HCEC 1CT (cell line): Measurements from ENCODE around the gene ARHGAP19.

Experiments
- DNase-seq: peaks from one replicate; pipeline ENCODE4 v3.0.0-alpha.2; 2017

The ARHGAP19 gene, protein sequence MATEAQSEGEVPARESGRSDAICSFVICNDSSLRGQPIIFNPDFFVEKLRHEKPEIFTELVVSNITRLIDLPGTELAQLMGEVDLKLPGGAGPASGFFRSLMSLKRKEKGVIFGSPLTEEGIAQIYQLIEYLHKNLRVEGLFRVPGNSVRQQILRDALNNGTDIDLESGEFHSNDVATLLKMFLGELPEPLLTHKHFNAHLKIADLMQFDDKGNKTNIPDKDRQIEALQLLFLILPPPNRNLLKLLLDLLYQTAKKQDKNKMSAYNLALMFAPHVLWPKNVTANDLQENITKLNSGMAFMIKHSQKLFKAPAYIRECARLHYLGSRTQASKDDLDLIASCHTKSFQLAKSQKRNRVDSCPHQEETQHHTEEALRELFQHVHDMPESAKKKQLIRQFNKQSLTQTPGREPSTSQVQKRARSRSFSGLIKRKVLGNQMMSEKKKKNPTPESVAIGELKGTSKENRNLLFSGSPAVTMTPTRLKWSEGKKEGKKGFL

DNA sequence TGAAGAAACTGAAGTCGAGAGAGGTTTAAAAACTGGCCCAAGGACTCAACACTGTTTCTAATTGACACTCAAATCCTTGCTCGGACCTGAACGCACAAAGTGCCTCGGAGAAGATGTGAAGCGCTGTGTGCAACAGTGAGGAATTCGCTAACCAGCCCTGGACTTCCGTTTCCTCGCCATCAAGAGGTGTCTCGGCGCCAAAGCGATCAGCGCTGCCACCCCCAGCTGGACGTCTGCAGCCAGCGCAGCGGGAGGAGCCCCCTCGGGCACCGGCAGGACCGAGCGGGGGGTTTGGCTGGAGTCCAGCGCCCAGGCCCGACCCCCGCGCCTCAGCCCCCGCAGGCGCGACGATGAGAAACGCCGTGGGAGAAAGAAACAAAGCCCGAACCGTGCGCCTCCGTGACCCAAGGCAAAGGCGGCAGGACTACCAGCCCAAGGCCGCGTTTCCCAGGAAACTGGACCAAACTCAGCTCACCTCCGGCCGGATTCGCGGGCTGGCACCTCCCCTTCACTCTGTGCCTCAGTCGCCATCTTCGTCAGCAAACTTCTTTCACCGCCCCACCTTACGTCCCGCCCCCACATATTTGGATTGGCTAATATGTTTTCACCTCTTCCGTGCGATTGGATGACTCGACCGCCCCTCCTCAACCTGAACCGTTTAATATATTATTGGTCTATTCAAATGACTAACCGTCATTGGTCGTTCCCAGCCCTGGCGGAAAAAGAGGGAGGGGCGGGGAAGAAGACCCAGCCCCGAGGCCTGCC lies at the start of gene ARHGAP19:
TSS of gene ARHGAP19 (minus strand) at position 541 of the 765 bp plus-strand sequence. CDS start at position 531, 10 bp downstream.
- peak; percentile 99 for DNase-seq

DNA sequence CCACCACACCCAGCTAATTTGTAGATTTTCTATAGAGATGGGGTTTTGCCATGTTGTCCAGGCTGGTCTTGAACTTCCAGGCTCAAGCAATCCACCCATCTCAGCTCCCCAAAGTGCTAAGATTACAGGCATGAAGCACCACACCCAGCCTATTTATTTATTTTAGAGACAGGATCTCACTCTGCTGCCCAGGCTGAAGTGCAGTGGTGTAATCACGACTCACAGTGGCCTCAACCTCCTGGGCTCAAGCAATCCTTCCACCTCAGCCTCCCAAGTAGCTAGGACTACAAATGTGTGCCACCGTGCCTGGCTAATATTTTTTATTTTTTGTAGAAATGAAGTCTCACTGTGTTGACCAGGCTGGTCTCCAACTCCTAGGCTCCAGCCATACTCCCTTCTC lies 49.0 kb upstream of the ARHGAP19 start:
- DNase-seq: no peak

DNA sequence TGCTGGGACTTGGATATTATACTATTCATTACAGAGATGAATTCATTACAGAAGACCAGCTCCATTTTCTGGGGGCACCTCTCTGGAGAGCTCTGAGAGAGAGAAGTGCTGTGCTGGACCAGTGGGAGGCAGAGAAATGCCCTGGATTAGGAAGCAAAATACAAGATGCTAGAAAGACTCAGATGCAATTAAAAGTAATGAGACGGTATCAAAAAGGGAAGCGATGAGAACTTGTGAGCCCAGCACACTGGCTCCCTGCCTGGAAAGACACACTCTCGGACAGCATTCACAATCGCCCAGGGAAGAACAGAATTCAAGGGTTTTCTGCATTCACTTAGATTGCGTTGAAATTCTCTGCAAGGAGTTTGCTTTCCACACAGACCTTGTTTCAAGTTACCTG lies 45.6 kb upstream of the ARHGAP19 start:
- DNase-seq: no peak

DNA sequence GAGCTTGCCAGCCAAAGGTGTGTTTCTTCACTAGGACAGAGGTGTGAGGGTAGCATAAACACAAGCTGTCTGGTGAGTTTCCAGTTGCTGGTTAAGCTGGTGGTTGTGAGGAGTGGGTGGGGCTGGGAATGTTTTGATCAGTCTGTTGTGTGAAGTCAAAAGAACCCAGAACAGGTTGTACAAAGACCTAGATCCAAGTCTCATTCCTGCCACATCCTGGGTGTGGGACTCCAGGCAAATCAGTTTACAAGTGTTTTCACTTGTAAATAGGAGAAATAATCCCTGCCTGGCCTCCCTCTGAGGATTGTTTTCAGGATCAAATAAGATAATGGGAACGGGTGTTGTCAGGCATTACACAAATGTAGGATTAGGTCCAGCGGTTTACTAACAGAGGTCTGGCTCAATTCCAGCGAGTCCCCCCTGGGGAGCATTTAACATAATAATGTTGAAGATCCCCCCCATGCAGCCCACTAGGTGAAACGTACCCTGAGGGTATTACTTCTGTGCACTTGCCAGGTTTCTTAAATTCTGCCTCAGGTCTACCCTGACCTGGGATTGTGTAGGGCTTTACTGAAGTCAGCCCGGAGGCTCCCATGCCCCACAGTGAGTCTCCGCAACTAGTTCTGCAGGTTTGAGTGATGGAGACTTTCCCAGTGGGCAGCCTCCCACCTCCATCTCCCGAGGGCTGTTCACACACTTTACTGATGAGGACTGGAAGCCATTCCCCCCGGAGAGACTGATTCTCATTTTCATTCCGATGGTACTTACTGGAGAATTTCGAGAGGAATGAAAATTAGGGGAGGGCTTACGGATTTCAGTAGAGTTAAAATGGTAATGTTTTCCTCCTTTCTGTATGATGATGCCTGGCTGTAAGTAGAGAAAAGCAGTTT lies 44.8 kb upstream of the ARHGAP19 start:
- no peak for DNase-seq

DNA sequence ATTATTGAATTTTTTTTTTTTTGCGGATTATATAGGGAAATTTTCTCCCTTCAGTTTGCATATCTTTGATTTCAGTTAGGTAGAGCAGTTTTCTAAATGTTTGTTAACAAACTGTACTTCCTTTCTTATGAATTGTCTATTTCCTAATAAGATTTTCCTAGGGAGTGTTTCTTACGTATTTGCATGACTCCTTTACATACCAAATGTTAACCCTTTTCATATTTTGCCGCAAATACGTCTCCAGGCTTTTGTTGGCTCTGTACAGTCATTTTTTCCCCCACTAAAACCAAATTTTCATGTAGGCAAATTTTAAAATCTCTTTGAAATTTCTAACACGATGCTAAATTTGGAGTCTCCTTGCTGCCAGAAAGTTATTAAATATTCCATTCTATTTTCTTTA lies 44.0 kb upstream of the ARHGAP19 start:
- peak; percentile 27 for DNase-seq

DNA sequence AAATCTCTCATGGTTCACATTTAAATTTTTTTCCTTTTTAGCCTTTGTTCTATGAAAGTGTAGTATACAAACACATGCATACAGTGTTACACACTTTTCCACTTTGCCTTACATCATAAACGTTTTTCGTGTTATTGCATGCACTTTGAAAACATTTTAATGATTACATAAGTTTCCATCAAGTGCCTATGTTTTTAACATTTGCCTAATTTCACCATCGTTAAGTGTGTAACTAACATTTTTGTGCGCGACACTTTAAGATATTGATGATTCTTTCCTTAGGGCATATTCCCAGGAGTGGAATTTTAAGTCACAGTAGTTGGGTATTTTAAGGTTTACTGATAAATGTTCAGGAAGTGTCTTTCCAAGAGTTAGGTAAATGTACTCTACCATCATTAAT lies 43.6 kb upstream of the ARHGAP19 start:
- no peak for DNase-seq

DNA sequence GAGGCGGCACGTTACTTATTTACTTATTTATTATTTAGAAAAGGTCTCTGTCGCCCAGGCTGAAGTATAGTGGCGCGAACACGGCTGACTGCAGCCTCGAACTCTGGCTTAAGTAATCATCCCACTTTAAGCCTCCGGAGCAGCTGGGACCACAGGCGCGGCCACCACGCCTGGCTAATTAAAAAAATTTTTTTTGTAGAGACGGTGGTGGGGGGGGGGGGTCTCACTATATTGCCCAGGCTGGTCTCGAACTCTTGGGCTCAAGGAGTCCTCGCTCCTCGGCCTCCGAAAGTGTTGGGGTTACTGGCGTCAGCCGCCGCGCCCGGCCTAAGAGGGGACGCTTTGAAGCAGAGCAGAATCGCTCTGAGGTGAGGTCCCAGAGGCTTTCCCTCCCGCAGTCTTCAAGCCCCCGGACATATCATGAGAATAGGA lies 42.8 kb upstream of the ARHGAP19 start:
- no peak for DNase-seq

DNA sequence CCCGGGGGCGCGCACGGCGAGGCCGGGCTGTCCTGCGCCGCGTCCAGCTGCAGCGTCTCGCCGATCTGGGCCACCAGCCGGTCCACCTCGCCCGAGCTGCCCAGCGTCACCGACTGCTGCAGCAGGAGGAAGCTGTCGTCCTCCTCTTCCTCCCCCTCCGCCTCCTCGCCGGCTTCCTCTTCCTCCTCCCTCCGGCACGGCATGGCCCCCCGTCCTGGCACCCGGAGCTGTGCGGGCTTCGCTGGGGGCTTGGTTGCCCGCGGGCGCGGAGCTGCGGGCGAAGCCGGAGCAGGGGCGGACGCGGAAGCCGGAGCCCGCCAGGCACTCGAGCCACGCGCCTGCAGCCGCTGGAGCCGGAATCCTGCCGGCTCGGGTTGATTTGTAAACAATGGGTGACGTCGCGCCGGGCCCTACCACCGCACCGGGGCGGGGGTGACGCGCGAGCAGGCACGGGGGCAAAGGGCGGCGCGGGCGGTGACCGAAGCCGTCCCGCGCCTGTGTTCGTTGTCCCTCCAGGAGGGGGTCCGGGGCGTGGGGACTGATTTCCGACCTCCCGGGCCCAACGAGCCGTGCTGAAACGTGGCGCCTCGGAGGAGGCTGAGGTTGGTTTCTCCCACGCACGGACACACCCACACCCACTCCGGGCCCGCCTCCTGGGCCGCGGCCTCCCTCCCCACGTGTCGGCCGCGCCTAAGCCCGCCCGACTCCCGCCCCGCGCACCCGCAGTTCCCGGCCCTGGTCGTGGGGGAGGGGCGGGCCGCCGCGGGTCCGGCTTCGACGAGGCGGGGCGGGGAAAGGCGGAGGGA lies 42.1 kb upstream of the ARHGAP19 start, which contains the start of gene FRAT2:
TSS of gene FRAT2 (minus strand) at position 360 of the 806 bp plus-strand sequence. CDS start at position 203, 157 bp downstream.
- peak; percentile 89 for DNase-seq

DNA sequence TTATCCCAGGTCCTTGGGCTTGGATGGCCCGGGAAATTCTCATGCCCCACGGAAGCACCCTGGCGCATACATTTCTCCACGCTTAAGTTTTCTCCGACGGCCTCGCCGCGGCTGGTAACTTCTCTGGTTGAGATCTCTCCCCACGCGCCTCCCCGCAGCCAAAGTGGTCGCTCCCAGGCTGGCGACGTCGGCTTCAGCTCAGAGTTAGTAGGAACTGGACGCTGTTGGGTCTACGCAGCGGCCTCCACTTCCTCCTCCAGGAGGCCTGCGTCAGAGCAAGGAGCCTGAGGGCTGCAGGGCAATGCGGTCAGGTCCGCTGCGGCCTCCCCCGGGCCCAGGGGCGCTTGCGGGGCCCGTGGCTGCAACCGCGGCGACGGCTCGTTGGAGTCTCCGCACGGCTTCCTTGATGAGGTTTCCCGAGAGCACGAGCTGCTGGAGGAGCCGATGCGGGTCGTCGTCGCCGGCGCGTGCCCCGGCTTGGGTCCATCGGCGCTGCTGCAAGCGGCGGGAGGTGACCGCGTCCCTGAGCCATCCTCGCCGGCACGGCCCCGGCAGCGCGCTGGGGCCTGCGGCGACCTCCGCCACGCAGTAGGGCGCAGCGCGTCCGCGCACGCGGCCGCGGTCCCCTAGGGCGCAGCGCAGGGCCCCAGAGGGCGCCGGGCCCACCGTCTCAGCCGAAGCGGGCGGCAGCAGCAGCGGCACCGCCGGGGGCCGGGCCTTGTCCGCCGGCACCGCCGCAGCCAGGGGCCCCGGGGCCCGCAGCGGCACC lies 41.3 kb upstream of the ARHGAP19 start:
- peak; percentile 52 for DNase-seq

DNA sequence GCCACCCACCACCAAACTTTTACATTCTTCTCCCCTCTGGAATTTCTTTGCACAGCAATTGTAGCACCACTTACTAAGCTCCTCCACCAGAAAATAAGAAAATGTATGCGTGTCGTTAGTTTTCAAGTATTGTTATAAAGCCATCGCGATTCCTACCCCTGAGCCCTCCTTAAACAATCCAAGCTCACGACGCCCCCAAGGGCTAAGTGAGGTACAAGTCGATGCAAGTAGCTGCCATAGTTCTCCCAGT lies 40.8 kb upstream of the ARHGAP19 start:
- DNase-seq: peak; percentile 37

DNA sequence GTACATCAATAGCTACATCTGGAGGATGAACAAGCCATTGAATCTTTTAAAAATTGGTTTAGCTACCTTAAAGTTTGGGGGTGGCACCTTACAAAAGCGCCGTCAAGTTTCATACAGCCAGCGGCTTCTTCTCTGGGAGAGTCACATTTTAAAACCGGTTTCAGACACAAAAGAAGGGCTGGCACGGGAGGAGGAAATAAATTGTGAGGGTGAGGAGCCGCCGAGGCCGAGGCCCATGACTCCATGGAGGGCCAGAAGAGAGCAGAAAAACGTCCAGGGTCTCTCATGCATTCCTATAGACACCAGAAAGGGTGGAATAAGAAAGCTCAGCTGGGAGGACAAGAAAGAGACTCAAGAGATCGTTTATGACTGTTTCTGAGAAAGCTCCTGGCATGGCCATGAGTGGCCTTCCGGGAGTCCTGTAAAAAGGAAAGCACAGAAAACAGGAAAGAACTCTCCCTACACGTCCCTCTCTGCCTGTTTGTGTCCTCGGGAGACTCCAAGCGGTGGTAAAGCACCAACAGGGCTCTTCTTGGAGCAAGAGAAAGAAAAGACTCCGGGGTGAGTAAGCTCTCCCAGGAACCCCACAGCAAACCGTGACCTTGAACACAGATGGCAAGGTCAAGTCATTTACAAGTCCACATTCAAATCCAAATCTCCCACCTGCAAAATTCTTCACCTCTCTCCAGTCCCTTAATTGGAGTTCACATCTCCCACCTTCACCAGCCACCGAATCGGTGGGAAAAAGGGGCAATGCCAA lies 40.3 kb upstream of the ARHGAP19 start:
- DNase-seq: peak; percentile 87

DNA sequence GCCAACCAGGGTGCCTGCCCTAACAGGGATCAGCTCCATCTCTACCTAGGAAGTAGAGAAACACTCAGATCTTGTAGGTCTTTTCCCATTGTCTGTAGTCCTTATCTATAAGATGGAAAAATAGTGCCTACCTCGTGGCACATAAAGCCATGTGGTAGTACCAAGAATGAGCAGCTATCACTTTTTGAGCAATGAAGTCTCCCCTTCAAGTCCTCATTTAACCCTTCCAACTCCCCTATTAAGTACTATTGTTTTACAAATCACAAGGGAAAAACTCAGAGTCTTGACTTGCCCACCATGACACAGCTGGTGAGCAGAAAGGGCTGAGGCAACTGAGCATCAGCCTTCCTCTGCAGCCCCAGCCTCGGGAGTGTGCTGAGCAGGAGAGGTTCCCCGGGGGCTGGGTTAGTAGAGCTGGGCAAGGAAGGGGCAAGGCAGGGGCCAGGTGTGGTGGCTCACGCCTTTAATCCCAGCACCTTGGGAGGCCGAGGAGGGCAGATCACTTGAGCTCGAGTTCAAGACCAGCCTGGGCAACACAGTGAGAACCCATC lies 38.8 kb upstream of the ARHGAP19 start:
- no peak for DNase-seq

DNA sequence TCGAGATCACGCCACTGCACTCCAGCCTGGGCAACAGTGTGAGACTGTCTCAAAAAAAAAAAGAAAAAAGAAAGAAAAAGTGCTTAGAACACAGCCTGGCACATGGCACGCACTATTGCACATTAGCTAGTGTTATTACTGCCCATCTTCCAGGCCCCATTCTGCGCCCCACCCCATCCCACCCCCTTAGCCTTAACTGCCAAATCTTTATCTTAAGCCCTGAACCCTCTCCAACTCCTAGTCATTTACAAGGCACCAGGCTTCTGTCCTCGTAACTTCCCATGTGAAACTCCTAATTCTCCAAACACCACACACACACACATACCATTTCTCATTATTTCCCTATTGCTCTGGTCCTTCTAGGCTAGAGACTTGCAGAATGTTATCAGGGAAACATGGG lies 37.3 kb upstream of the ARHGAP19 start:
- DNase-seq: no peak

DNA sequence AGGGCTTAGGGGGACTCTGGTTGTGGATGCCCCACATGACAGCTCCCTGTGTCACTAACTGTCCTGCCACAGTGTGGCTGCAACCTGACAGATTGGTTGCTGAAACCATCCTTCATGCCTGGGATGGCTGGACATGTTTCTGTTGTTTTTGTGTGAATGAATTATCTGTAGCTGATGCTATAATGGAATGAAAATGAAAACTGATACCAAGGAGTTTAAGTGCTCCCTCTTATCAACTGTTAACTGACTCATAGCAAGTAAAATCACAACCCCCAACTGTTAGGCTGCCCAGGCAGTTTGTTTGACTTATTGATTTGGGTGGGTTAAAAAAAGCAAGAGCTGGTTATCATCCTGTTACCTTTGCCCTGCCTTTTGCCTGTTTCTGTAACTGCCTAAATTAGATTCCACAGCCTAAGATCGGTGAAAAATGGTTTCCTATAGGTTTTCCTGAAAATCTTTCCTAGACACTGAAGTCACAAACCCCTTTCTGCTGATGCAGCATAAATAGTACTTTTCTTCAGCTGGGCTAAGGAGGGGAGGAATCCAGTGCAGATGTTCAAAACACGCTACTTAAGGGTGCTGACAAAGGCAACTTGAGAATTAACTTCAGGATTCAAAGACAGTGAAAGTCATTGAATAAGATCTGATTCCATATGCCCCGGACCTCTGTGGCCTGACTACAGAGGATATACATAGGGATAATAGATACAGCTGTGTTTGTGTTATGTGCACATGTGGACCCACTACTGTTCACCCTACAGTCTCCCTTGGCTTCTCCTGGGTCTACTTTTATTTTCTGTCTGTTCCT lies 36.4 kb upstream of the ARHGAP19 start:
- no peak for DNase-seq

DNA sequence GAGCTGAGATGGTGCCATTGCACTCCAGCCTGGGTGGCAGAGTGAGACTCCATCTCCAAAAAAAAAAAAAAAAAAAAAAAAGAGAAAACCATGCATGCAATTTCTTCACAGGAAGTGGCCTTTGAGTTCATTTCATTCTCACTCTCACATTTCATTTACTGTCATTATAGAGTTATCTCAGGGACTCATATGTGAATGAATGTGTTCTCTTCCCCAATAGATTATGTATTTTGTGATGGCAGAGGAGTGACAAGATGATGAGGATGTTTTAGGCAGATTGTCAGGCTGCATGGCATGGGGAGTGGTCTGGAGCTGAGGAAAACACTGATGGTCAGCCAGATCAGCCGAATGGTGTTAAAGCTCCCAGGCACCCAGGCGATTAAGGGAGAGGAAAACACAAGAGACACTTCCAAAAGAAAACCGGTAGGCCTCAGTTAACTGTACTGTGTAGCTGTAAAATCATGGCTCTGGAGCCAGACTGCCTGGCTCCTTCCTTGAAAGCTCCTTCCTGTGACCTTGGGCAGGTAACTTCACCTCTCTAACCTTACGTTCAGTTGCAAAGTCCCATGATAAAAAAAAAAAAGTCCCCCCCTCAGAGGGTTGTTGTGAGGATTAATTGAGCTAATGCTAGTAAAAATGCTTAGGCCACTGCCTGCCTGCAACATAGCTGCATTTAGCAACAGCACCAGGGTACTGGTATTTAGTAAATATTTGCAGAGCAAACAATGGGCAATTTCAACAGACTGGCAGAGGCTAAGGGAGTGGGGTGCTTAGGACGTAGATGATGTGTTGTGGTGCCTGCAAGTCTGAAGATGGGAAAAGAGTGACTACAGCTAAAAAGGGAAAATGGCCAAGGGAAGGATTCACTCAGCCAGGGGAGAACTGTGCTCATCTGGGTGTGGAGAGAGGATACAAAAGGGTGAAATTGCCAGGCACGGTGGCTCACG lies 35.2 kb upstream of the ARHGAP19 start:
- DNase-seq: no peak

DNA sequence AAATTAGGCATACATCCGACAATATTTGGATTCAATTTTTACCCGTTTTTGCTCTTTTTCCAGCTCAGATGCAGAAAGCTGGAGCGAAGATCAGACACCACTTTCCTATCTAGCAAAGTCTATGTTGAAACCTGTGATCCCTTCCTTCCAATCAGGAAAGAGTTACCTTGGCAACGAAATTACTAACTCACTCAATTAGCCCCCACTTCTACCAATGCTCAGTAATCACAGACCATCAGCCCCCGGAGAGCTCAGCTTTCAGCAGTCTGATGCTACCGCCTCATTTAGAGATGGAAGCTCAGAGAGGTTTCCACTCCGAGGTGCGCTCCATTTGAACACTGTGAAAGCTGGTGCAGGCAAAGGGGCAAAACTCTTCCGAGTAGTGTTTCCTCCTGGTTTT lies 33.3 kb upstream of the ARHGAP19 start:
- no peak for DNase-seq

DNA sequence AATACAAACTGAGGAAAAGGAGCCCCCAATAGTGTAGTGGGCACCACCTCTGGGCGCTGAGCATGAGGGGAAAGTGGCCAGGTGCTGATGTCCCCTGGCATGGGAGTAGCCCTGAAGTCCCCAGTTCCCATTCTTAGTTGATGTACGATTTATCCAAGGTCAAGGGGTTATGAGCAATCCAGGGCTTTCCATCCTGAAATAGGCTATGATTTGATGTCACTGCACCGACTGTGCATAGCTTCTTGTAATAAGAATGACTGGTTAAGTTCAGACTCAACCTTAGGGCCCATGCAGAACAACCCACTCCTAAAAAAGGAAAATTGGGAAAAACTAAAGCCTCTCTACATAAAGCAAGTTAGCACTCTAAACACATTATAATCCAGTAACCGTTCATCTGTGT lies 31.1 kb upstream of the ARHGAP19 start:
- no peak for DNase-seq

DNA sequence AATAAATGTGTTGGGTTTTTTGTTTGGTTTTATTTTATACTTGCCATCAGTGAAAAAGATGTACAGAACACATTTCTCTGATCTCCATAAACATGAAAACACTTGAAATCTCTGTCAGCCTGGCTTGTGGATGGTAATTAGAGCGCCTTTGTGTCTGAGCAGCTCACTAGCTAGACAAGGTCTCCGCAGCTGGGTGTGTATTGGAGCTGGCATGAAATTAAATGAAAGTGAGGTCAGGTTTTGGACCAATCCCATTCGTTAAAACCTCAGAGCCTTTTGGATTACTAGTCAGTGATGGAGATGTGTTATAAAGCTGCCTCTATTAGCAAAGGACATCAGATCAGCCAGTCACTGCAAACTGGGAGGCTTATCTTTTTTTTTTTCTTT lies 29.4 kb upstream of the ARHGAP19 start:
- no peak for DNase-seq
